Right forelimb (tissue), 1 donor: ENCODE results near the gene CETP.

Experiments used
- DNase-seq: peaks from one replicate; pipeline ENCODE4 v3.0.0-alpha.2; 2018

The CETP gene

GRCh38 chr16:56935201-56935600 is 26.5 kb upstream of the CETP start:
- DNase-seq, result no peak

GRCh38 chr16:56936491-56936890 is 25.3 kb upstream of the CETP start:
- DNase-seq, result no peak

- DNase-seq, result no peak
These were observed 24.8 kb upstream of the CETP start for GRCh38 chr16:56936950-56937349.

GRCh38 chr16:56938664-56939513 is 22.9 kb upstream of the CETP start:
- no peak for DNase-seq

GRCh38 chr16:56939801-56940200 is 21.9 kb upstream of the CETP start:
- DNase-seq, result no peak

- DNase-seq, result no peak
These were observed 20.7 kb upstream of the CETP start for GRCh38 chr16:56941092-56941491.

GRCh38 chr16:56941856-56942331 is 19.9 kb upstream of the CETP start:
- no peak for DNase-seq

GRCh38 chr16:56943761-56944375 is 17.9 kb upstream of the CETP start:
- no peak for DNase-seq

- no peak for DNase-seq
These were observed 16.6 kb upstream of the CETP start for GRCh38 chr16:56944954-56945839.

- no peak for DNase-seq
These were observed 15.8 kb upstream of the CETP start for GRCh38 chr16:56945847-56946527.

- no peak for DNase-seq
These were observed 14.8 kb upstream of the CETP start for GRCh38 chr16:56946767-56947603.

GRCh38 chr16:56947604-56947995 is 14.2 kb upstream of the CETP start:
- DNase-seq, result no peak

GRCh38 chr16:56948234-56948633 is 13.5 kb upstream of the CETP start:
- DNase-seq, result no peak

- DNase-seq, result no peak
These were observed 11.7 kb upstream of the CETP start for GRCh38 chr16:56950051-56950450.

GRCh38 chr16:56950455-56950854 is 11.3 kb upstream of the CETP start:
- no peak for DNase-seq

GRCh38 chr16:56950881-56951771 is 10.6 kb upstream of the CETP start:
- peak; percentile 60 for DNase-seq

- no peak for DNase-seq
These were observed 8.7 kb upstream of the CETP start for GRCh38 chr16:56953006-56953405.

- DNase-seq, result no peak
These were observed 5.7 kb upstream of the CETP start for GRCh38 chr16:56956076-56956475.

GRCh38 chr16:56956756-56957155 is 5.0 kb upstream of the CETP start:
- DNase-seq, result no peak

- DNase-seq, result no peak
These were observed 969 bp upstream of the CETP start for GRCh38 chr16:56960681-56961281.
